ENCODE data around the gene ZFPL1. TPM values are rescaled to one million over a fixed set of nuclear protein-coding genes. Genes with fewer than 3 reads are reported as not detected.

The ZFPL1 gene
- total RNA-seq, 2 experiments from 2014 or later: 27.2 to 29.8 TPM

DNA sequence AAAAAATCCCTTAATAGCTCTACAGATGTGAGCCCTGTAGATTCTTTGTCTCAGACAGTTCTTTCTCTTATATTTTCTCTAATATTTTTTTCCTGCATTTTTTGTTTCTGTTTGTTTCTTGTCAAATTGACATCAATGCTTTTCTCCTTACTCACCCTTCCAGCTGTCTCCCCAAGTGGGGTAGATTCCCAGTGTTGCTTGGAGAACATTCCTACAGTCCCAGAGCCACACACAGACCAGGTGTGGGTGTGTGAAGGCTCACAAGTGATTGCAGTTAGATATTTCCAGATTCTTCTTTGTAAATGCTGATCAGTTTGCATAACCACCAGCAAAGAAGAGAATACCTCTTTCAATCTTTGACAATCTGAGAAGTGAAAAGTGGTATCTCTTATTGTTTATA, 19.5 kb downstream of the ZFPL1 start:
- H3K36me3 Mint-ChIP-seq (ENCODE audit: low read depth): peaks cover 19% of the 10 kb centered on the region
- H3K27ac Mint-ChIP-seq: no peak overlapping the region
- no peak overlapping the region for H3K4me3 Mint-ChIP-seq
- POLR2A ChIA-PET: interaction anchor here (0.6 kb wide), 1 partner anchor 9 kb away, joined by 4 read pairs; no protein-coding TSS in a partner anchor
- H3K9me3 Mint-ChIP-seq: no peaks in the 10 kb centered on the region
- CTCF ChIA-PET: interaction anchor here (0.6 to 2.2 kb wide), 3 partner anchors 9 to 144 kb away, joined by 3 to 7 read pairs (median 4); partner anchors contain the start of gene ZNHIT2
- H3K27me3 Mint-ChIP-seq: no peaks in the 10 kb centered on the region
- peaks cover 25% of the 10 kb centered on the region for H3K4me1 Mint-ChIP-seq
- no peak for DNase-seq

DNA sequence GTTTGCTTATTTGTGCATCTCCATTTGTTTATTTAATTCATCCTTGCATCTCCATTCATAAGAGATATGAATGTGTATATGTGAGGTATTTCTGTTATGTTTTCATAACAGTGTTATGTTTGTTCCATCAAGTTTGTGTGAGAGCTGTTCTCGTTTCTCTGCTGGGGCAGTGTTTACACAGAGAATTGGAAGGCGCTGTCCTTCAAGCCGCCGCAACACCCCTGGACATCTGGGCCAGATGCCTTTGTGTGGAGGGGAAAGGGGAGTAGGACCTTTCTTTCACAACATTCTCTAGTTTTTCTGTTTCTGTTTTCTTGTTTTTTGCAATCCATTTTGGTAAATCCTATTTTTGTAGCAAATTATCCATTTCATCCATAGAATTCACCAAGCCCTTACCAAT, 20.6 kb downstream of the ZFPL1 start:
- no peak overlapping the region for H3K4me3 Mint-ChIP-seq
- ChIA-PET POLR2A (no interaction called here), CTCF (interaction anchor here (1.0 kb wide), 1 partner anchor 11 kb away, joined by 3 read pairs; no protein-coding TSS in a partner anchor)
- no peaks in the 10 kb centered on the region for H3K9me3 Mint-ChIP-seq
- peak overlapping the region; percentile 3 for H3K27ac Mint-ChIP-seq
- no peak for DNase-seq
- no peaks in the 10 kb centered on the region for H3K27me3 Mint-ChIP-seq
- peaks cover 21% of the 10 kb centered on the region for H3K4me1 Mint-ChIP-seq
- peaks cover 16% of the 10 kb centered on the region for H3K36me3 Mint-ChIP-seq (ENCODE audit: low read depth)

DNA sequence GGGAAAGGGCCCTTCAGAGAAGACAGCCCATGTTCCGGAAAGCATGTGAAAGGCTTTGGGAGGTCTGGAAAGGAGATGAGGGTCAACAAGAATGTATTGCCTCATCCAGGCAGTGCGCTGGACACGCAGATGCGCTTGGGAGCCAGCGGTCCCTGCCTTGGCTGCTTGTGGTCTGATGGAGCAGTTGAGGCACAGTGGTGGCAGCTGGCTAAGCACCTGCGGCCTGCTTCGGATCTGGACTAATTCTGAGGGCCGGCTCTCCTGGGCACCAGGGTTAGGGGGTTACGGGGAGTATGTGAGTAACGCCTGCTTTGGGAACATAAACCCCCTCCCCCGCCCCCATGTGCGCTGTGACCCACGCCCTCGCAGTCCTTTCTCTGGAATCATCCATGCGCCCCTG, 23.1 kb downstream of the ZFPL1 start:
- H3K36me3 Mint-ChIP-seq (ENCODE audit: low read depth): peaks cover 16% of the 10 kb centered on the region
- POLR2A ChIA-PET: no interaction called here
- no peaks in the 10 kb centered on the region for H3K9me3 Mint-ChIP-seq
- CTCF ChIA-PET: no interaction called here
- H3K4me3 Mint-ChIP-seq: no peak overlapping the region
- H3K4me1 Mint-ChIP-seq: peaks cover 39% of the 10 kb centered on the region
- no peak overlapping the region for H3K27ac Mint-ChIP-seq
- no peaks in the 10 kb centered on the region for H3K27me3 Mint-ChIP-seq
- DNase-seq: no peak

DNA sequence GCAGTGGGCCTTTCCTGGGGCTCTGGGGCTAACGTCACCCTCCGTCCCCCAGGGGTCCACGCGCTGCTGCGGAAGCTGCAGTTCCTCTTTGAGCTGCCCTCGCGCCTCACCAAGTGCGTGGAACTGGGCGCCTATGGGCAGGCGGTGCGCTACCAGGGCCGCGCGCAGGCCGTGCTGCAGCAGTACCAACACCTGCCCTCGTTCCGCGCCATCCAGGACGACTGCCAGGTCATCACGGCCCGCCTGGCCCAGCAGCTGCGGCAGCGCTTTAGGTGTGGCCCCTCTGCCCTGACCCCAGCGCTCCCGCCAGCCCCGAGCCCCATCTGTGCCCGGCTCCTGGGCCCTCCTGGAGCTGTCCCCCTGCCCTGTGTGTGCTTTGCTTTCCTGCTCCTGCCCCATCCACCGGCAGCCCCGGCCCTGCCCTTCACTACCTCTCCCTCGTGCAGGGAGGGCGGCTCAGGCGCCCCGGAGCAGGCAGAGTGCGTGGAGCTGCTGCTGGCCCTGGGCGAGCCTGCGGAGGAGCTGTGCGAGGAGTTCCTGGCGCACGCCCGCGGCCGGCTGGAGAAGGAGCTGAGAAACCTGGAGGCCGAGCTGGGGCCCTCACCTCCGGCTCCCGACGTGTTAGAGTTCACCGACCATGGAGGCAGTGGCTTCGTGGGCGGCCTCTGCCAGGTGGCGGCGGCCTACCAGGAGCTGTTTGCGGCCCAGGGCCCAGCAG, 23.9 kb downstream of the ZFPL1 start:
- ChIA-PET POLR2A (interaction anchor here (0.7 kb wide), 1 partner anchor 91 kb away, joined by 3 read pairs; no protein-coding TSS in a partner anchor), CTCF (interaction anchor here (1.3 to 7.1 kb wide), 3 partner anchors 10 to 14 kb away, joined by 3 to 85 read pairs (median 4); partner anchors contain the start of genes FAU, MRPL49, VPS51 and ZNHIT2)
- Mint-ChIP-seq H3K9me3 (no peaks in the 10 kb centered on the region), H3K36me3 (ENCODE audit: low read depth) (peaks cover 16% of the 10 kb centered on the region), H3K4me3 (no peak overlapping the region), H3K27ac (no peak overlapping the region), H3K27me3 (no peaks in the 10 kb centered on the region), H3K4me1 (peaks cover 40% of the 10 kb centered on the region)
- DNase-seq: no peak

DNA sequence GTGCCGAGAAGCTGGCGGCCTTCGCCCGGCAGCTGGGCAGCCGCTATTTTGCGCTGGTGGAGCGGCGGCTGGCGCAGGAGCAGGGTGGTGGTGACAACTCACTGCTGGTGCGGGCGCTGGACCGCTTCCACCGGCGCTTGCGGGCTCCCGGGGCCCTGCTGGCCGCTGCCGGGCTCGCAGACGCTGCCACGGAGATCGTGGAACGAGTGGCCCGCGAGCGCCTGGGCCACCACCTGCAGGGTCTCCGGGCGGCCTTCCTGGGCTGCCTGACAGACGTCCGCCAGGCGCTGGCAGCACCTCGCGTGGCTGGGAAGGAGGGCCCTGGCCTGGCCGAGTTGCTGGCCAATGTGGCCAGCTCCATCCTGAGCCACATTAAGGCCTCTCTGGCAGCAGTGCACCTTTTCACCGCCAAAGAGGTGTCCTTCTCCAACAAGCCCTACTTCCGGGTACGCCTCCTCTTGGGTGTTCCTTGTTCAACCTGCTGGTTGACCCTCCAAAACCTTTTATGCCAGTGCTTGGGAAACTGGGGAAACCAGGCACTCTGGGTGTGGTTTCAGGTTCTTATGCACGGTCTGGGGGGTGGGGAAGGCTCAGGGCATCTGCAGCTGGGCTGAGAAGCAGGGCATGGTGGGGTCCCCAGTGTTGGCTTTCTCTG, 24.6 kb downstream of the ZFPL1 start:
- ChIA-PET CTCF (interaction anchor here (1.3 to 7.1 kb wide), 3 partner anchors 9 to 13 kb away, joined by 3 to 85 read pairs (median 4); partner anchors contain the start of genes FAU, MRPL49, VPS51 and ZNHIT2), POLR2A (no interaction called here)
- no peak overlapping the region for H3K27ac Mint-ChIP-seq
- no peak overlapping the region for H3K4me3 Mint-ChIP-seq
- no peaks in the 10 kb centered on the region for H3K27me3 Mint-ChIP-seq
- no peak for DNase-seq
- H3K36me3 Mint-ChIP-seq (ENCODE audit: low read depth): peaks cover 15% of the 10 kb centered on the region
- H3K4me1 Mint-ChIP-seq: peaks cover 47% of the 10 kb centered on the region
- no peaks in the 10 kb centered on the region for H3K9me3 Mint-ChIP-seq

DNA sequence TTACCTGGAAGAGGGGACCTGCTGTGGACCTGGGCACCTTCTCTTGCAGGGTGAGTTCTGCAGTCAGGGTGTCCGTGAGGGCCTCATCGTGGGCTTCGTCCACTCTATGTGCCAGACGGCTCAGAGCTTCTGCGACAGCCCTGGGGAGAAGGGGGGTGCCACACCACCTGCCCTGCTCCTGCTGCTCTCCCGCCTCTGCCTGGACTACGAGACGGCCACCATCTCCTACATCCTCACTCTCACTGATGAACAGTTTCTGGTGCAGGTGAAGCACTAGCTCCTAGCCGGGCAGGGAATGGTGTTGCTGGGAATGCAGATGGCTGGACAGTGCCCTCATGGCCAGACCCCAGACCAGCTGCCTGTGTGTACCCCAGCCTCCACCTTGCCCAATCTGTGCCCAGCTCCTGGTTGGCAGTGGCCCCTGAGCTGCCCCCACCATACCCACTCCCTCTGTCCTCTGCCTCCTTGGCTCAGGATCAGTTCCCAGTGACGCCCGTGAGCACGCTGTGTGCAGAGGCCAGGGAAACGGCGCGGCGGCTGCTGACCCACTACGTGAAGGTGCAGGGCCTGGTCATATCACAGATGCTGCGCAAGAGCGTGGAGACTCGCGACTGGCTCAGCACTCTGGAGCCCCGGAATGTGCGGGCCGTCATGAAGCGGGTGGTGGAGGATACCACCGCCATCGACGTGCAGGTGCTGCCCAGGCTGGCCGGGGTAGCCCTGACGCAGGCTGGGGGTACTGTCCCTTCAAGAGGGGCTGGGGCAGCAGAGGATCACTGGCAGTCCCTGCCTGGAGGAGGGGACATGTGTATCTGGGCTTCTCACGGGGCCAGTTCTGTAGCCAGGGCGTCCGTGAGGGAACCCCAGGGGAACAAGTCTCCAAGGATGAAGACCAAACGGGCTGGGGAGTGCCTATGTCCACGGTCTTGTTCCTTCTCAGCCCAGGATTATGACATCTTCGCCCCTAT, 25.5 kb downstream of the ZFPL1 start:
- Mint-ChIP-seq H3K9me3 (no peaks in the 10 kb centered on the region), H3K27me3 (no peaks in the 10 kb centered on the region), H3K27ac (no peak overlapping the region), H3K4me3 (no peak overlapping the region), H3K36me3 (ENCODE audit: low read depth) (peaks cover 15% of the 10 kb centered on the region), H3K4me1 (peaks cover 48% of the 10 kb centered on the region)
- CTCF ChIA-PET: interaction anchor here (0.6 to 7.1 kb wide), 14 partner anchors 7 to 95 kb away, joined by 3 to 85 read pairs (median 4); partner anchors contain the start of genes ARL2, CDCA5, FAU and MRPL49
- POLR2A ChIA-PET: no interaction called here
- DNase-seq: no peak

DNA sequence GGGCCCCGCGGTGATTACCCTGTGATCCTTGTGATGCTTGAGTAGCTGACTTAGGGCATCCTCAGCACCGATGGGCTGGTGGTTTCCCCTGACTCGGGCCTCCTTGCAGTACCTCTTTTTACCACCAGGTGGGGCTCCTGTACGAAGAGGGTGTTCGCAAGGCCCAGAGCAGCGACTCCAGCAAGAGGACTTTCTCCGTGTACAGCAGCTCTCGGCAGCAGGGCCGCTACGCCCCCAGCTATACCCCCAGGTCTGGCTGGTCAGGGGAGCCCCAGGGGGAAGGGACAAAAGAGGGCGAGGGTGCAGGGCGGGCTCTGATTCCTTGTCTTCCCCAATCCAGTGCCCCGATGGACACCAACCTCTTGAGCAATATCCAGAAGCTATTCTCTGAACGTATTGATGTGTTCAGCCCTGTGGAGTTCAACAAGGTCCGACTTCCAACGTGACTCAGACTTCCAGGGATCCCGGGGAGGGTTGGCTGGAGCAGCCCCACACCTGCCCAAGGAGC, 26.4 kb downstream of the ZFPL1 start:
- no peaks in the 10 kb centered on the region for H3K27me3 Mint-ChIP-seq
- no peak overlapping the region for H3K4me3 Mint-ChIP-seq
- H3K36me3 Mint-ChIP-seq (ENCODE audit: low read depth): peaks cover 9% of the 10 kb centered on the region
- POLR2A ChIA-PET: no interaction called here
- no peaks in the 10 kb centered on the region for H3K9me3 Mint-ChIP-seq
- CTCF ChIA-PET: interaction anchor here (0.6 to 7.1 kb wide), 21 partner anchors 8 to 265 kb away, joined by 3 to 85 read pairs (median 4); partner anchors contain the start of genes ARL2, CDC42BPG, CDCA5 and FAU
- peak overlapping the region; percentile 80 for H3K27ac Mint-ChIP-seq
- DNase-seq: peak; percentile 96
- peaks cover 43% of the 10 kb centered on the region for H3K4me1 Mint-ChIP-seq

DNA sequence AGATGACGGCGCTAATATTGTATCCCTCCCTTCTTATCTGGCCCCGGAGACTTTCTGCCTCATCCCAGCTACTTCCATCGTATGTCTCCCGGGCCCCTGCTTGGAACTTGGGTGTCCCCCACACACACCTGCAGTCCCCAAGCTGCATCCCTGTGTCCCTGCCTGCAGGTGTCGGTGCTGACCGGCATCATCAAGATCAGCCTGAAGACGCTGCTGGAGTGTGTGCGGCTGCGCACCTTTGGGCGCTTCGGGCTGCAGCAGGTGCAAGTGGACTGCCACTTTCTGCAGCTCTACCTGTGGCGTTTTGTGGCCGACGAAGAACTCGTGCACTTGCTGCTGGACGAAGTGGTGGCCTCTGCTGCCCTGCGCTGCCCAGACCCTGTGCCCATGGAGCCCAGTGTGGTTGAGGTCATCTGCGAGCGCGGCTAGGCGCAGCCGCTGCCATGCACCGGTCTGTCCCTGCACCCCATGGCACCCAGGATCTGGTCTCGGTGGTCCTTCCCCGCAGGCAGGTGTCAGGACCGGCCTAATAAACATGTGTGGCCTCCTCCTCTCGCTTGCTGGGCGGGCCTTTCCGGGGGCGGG, 27.2 kb downstream of the ZFPL1 start:
- no peak for DNase-seq
- H3K9me3 Mint-ChIP-seq: no peaks in the 10 kb centered on the region
- no peaks in the 10 kb centered on the region for H3K27me3 Mint-ChIP-seq
- H3K36me3 Mint-ChIP-seq (ENCODE audit: low read depth): peaks cover 6% of the 10 kb centered on the region
- ChIA-PET CTCF (interaction anchor here (0.7 to 7.1 kb wide), 18 partner anchors 9 to 266 kb away, joined by 3 to 85 read pairs (median 4); partner anchors contain the start of genes ARL2, CDC42BPG, CDCA5 and VPS51), POLR2A (no interaction called here)
- peak overlapping the region; percentile 86 for H3K4me3 Mint-ChIP-seq
- H3K27ac Mint-ChIP-seq: peak overlapping the region; percentile 92
- H3K4me1 Mint-ChIP-seq: peaks cover 48% of the 10 kb centered on the region

DNA sequence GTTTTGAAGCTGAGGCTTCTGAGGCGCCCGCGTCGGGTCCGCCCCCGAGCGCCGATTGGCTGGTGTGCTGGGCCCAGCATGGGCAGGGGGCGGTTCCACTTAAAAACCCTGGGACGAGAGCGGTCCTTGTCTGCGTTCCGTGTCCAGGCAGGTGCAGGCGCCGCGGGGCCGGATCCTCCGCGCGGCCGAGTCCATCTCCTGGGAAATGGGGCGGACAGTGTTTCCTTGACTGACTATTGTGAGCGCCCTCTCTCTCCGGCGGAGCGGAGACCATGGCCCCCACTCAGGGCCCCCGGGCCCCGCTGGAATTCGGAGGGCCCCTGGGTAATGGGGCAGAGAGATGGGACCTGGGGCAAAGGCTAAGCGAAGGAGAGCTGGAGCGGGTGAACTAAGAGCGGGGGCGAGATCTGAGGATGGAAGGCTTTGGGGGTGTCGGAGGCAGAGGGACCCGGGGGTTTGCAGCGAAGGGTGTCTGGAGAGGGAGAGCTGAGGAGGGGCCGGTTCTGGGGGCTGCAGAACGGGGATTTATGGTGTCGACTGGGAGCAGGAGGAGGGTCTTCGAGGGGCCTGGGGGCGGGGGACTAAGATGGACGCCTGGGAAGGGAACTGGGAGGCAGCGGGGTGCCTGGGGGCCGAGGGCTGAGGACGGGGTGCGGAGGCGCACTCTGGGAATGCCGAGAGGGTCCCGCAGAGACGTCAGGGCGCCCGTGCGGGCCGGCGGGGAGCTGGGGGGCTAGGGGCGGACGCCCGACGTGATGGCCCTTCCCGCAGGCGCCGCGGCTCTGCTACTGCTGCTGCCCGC, 27.9 kb downstream of the ZFPL1 start, which contains the start of gene TM7SF2:
TSS of gene TM7SF2 (plus strand) at position 129 of the 802 bp plus-strand sequence. CDS start at position 273, 144 bp downstream.
- CTCF ChIA-PET: interaction anchor here (0.6 to 7.1 kb wide), 16 partner anchors 8 to 1505 kb away, joined by 3 to 85 read pairs (median 4); partner anchors contain the start of genes ARL2, CDC42BPG, CDCA5 and RBM14
- Mint-ChIP-seq H3K4me1 (peaks cover 51% of the 10 kb centered on the region), H3K9me3 (no peaks in the 10 kb centered on the region), H3K27me3 (no peaks in the 10 kb centered on the region), H3K36me3 (ENCODE audit: low read depth) (peaks cover 3% of the 10 kb centered on the region), H3K4me3 (peak within 1 kb of the TSS; percentile 86), H3K27ac (peak within 1 kb of the TSS; percentile 92)
- peak; percentile 97 for DNase-seq
- POLR2A ChIA-PET: no interaction called here

DNA sequence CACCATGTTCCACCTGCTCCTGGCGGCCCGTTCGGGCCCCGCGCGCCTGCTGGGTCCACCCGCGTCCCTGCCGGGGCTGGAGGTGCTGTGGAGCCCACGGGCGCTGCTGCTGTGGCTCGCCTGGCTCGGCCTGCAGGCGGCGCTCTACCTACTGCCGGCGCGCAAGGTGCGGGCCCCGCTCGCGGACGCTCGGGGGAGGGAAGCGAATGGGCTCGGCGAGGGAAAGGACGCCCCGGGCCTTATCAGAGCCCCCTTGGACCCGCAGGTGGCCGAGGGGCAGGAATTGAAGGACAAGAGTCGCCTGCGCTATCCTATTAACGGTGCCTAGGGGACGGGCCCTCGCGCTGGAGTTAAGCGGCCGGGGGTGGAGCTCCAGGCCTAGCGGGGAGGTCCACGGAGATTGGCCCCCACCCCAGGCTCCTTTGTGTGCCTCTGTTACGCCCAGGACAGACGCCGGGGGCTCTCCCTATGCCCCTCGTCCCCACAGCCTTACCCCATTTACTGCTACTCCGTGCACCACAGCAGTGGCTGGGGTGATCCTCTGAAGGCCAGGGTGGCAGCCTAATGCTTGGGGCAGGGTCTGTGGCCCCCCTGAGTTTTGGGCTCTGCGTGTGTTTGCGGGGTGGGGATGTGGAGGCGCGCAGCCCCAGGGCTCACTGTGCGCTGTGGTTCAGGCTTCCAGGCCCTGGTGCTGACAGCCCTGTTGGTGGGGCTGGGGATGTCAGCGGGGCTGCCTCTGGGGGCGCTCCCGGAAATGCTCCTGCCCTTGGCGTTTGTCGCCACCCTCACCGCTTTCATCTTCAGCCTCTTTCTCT, 28.7 kb downstream of the ZFPL1 start:
- H3K27ac Mint-ChIP-seq: peak overlapping the region; percentile 88
- ChIA-PET CTCF (interaction anchor here (0.6 to 7.1 kb wide), 16 partner anchors 9 to 1504 kb away, joined by 3 to 85 read pairs (median 4); partner anchors contain the start of genes ARL2, CDC42BPG, CDCA5 and FAU), POLR2A (no interaction called here)
- peak; percentile 79 for DNase-seq
- H3K27me3 Mint-ChIP-seq: no peaks in the 10 kb centered on the region
- H3K9me3 Mint-ChIP-seq: no peaks in the 10 kb centered on the region
- peaks cover 52% of the 10 kb centered on the region for H3K4me1 Mint-ChIP-seq
- H3K36me3 Mint-ChIP-seq (ENCODE audit: low read depth): peaks cover 4% of the 10 kb centered on the region
- peak overlapping the region; percentile 86 for H3K4me3 Mint-ChIP-seq
